ENCODE measurements around the gene TNFRSF12A.
A peak's percentile ranks its signal among the peaks of the same experiment; 100 is the strongest.

Gene TNFRSF12A

DNA sequence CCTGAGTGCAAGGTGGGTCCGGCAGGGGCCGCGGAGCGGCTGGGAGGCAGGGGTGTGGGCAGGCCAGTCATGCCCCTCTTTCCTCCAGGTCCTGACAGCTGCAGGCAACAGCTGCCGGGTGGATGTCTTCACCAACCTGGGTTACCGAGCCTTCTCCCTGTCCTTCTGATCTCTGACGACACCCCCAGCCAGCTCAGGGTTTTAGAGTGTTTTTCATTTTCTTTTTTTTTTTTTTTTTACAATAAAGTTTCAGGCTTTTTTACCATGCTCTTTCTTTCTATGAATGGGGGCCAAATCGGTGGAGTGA lies 7.3 kb downstream of the TNFRSF12A start:
- no peak for DNase-seq

DNA sequence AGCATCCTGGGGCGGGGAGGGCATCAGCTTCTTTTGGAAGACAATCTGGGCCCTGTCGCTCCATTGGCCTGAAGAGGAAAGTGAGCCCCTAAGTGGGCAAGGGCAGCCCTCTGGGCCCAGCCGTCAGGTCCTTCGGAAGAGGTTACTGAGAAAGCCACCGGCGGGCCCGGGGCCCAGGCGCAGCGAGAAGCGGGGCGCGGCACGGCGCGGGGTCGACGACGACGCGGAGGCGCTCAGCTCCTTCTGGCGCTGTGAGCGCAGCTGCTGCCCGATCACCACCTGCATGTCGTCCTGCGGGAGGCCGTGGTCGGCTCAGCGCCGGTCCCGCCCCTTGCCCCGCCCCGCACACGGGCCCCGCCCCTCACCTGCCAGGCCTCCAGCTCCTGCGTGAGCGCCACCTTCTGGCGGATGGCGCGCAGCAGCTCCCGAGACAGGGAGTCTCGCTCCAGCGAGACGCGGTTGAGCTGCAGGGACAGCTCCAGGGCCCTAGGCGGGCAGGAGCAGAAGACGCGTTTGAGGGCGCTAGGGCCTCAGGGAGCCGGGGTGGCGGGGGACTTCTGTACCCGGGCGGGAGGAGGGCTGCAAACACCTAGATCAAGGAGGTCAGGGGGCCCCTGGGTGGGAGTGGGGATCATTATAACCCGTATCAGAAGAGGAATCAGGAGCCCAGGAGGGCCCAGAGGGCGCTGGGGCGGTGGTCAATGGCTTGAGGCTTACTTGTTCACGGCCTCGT lies 8.0 kb downstream of the TNFRSF12A start:
- peak; percentile 85 to 91 for DNase-seq

DNA sequence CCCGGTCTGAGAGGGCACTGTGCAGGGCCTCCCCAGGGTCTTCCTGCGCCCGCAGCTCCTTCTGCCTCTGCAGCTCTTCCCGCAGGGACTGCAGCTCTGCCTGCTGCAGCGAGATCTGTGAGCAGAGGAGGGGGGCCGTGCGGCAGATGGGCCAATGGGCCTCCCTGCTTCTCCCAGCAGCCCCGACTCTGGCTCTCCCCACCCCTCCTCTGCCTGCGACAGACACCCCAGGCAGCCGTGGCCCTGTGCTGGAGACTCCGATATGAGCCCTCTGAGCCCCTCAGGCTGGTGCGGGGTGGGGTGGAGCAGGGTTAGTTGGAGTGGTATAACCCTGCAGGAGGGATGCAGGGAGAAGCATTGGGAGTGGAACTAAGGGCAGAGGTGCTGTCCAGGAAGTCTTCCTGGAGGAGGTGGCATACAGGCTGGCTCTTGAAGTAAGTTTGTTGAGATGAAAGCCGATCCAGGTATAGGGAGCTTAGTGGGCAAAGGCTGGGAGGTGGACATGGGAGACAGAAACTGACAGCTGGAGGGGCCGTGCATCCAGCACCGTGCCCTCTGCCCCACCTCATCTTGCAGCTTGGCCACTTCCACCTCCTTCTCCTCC lies 8.7 kb downstream of the TNFRSF12A start:
- no peak for DNase-seq

DNA sequence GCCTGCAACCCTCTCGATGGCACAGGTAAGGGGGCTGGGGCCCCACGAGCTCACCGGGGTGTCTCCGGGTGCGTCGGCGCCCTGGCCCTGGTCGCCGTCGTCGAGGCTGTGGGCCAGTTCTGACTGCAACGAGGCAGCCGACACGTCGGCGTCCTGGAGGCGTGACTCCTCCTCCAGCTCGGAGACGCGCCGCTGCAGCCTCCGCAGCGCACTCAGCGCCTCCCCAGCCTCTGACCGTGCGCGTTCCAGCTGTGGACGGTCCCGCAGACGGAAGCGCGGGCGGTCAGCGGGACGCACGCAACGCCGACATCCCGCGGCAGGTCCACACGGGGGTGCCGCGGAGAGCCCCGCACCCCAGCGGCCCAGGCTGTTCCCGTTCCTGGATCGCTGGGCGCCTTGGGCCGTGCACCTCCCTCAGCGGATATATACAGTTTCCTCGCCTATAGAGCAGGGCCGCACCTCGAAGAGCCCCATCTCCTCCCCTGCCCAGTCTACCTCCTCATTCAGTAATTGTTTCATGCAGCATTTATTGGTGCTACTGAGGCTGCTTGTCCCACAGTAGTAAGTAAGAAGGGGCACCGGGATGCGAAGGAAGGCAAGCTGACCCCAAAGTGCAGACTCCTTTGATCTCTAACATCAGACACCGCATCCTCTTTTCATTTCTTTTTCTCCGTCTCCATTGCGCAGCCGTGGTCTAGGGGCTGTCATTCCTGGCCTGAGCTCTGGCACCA lies 9.5 kb downstream of the TNFRSF12A start:
- DNase-seq, result peak in 1 of 2 donors; percentile 51

DNA sequence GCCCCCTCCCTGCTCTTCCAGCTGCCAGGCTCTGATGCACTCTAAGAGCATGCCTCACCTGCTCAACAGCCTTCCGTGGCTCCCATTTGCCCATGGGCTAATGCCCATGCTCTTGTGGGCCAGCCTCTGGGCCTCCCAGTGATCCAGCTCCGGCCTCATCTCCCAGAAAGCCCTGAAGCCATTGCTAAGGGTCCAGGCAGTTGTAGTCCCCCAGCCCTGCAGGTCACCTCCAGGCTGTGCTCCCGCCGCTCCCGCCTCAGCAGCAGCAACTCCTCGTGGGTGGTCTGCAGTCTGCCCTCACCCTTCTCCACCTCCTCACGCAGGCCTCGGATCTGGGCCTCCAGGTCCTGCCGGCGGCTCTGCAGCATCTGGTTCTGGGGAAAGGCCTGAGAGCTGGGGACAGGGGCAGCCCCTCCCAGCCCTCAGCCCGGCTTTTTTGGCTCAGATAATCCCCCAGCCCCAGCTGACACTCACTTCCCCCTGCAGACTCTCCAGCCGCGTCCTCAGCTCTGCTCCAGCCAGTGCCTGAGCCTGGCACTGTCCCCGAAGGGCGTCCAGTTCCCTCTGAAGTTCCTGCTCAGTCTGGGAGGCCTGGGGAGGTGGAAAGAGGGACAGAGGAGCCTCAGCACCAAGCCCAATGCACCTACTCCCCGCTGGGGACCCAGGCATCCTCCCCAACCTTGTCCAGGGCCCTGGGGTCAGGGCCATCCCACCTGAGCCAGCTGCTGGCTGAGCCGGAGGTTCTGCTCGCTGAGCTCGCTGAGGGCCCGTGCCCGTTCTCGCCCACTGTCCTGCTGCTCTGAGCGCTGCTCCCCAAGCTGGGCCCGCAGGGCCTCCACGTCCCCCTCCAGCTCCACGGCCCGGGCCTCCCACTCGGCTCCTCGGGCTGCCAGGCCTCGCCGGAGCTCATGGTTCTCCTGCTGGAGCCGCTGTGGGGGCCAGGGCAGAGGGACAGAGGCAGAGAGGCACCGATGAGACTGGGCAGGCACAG lies 10.3 kb downstream of the TNFRSF12A start:
- no peak for DNase-seq

DNA sequence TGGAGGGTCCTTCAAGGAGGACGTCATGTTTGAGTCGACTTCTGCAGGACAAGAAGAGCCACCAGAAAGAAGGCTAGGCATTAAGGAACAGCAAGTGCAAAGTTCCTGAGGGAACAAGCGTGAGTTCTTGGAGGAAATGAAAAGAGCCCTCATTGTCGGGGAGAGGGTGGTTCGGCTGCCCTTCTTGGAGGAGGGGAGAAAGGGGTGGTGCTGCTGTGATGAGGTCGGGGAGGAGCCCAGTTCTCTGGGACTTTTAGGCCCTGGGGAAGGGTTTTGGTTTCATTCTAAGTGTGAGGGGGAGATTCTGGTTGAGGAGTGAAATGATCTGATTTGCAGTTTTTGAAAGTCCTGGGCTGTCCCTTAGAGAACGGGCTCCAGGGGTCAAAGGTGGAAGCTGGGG lies 12.5 kb downstream of the TNFRSF12A start:
- no peak for DNase-seq

DNA sequence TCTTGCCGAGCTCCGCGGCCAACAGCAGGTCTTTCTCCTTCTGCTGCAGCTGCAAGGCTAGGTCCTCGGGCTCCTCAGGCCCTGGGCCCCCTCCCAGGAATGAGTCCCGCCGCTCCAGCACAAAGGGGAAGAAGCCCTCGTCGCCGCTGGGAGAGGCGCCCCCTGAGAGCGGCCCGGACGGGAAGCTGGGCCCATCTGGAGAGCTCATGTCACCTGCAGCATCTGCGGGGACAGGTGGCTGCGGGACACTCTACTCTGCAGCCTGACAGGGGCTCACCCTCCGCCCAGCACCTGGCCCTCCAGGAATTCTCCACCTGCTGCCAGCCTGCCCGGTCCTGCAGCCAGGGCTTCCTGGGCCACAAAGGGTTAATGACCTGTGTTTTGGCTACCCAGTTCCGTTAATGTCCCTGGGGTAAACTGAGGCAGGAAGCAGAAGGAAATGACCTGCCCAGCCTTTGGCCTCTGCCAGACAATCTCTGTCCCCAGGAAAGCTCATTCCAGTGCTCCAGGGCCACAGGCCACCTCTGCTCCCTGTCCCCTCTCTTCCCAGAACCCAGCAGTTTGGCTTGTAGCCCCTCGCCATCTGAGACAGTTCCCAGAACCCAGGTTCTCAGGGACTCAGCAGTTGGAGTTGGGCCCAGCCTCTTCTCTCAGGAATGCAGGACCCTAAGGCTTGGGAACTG lies 15.3 kb downstream of the TNFRSF12A start:
- DNase-seq, result no peak

DNA sequence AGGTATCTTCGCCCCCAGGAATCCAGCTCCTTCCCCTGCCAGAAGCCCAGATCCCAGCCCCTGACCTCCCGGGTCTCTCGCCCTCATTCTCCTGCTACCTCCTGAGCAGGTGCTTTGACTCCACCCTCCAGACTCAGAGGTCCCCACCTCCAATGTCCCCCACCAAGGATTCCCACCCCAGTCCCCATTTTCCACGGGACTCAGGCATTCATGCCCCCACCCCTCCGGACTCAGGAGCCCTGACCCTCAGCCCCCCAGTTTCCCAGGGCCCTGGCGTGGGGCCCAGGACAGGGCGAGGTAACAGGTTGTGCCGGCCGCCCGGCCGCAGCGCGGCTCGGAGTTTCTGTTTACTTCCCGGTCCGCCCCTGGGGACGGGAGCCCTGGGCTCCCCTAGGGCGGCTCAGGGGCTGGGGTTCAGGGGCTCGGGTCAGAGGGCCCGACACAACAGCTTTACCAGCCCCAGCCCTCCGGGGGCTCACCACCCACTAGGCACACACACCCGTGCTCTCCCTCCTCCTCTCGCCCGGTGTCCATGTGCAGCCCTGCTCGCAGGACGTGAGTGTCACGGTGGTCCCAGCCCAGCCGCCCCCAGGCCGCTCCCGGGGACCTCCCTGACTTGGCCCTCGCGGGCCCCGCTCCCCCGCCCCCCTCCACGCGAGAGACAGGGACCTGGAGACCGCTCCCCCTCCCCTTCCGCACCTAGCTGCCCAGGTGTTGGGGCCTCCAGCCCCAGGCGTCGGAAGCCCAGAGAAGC lies 16.0 kb downstream of the TNFRSF12A start:
- no peak for DNase-seq

DNA sequence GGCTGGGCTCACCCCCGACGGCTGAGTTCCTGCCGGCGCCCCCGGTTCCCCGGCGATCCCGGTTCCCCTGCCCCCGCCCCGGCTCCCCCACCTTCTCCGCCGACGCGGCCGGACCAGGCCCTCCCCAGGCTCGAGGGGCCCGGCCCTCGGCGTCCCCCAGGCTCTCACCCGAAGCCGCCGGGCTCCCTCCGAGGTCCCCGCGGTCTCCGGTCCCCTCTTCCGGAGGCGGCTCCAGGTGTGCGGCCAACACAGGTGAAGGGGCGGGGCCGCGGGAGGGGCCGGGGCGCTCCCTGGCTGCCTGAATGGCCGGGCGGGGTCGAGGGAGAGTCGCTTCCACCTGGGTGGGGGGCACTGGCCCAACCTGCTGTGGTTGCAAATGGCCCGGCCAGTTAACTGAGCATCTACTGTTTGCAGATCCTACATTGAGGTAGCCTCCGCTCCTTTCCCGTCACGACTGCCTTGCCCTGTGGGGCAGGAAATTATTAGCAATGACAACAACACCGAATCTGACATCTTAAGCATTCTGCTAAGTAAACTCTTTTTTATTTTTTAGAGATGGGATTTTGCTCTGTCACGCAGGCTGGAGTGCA lies 16.7 kb downstream of the TNFRSF12A start, which contains the start of gene BICDL2:
Gene BICDL2, minus strand, starts transcription at position 219 of the 590 bp plus-strand sequence. CDS start 1,448 bp downstream, outside the sequence.
- no peak for DNase-seq

DNA sequence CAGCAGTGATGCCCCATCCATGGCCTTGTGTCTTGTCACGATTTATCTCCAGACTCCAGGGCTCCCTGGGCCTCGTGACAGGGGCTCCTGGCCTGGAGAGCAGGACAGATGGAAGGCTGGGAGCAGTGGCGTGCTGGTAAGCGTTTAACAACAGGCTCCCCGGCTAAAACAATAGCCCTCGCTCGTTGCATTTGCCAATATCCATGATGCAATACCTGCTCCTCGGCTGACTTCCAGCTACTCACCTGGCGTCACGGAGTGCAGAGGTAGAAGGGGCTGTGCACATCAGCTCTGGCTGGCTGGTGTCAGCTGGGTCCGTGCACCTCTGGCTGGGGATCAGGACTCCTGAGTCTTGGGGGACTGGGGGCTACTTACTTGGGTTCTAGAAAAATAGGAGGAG lies 18.1 kb downstream of the TNFRSF12A start:
- DNase-seq, result no peak

DNA sequence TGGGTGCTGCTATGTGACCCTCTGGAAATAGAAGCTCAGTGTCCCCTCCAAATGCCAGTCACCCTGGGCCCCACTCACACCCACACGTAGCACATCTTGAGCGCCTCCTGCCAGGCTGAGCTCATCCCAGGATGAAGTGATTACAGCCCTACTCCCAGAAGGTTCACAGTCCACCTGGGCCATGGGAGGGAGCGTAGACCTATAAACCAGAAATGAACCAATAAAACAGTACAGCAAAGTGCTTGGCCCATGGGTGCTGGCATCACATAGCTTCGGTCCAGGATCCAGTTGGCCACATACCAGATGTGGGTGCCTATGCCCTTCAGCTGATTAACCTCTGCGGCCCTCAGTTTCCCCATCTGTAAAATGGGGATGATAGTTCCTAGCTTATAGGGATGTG lies 18.7 kb downstream of the TNFRSF12A start:
- no peak for DNase-seq

DNA sequence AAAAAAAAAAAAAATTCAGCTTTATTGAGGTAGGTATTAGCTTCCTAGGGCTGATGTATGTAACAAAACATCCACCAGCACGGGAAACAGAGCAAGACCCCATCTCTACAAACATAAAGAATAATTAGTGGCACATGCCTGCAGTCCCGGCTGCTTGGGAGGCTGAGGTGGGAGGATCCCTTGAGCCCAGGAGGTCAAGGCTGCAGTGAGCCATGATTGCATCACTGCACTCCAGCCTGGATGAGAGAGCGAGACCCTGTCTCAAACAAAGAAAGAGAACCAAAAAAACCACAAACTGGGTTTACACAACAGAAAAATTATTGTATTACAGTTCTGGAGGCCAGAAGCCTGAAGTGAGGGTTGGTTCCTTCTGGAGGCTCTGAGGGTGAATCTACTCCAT lies 22.2 kb downstream of the TNFRSF12A start:
- DNase-seq, result no peak

DNA sequence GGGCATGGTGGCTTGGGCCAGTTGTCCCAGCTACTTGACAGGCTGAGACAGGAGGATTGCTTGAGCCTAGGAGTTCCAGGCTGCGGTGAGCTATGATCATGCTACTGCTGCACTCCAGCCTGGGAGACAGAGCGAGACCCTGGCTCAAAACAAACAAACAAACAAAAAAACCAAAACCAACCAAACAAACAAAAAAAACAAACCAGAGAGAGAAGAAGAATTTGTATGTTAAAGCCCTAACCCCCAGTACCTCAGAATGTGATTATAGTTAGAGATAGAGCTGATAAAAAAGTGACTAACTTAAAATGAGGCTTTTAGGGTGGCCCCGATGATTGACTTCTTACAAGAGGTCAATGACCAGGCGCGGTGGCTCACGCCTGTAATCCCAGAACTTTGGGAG lies 24.5 kb downstream of the TNFRSF12A start:
- no peak for DNase-seq

DNA sequence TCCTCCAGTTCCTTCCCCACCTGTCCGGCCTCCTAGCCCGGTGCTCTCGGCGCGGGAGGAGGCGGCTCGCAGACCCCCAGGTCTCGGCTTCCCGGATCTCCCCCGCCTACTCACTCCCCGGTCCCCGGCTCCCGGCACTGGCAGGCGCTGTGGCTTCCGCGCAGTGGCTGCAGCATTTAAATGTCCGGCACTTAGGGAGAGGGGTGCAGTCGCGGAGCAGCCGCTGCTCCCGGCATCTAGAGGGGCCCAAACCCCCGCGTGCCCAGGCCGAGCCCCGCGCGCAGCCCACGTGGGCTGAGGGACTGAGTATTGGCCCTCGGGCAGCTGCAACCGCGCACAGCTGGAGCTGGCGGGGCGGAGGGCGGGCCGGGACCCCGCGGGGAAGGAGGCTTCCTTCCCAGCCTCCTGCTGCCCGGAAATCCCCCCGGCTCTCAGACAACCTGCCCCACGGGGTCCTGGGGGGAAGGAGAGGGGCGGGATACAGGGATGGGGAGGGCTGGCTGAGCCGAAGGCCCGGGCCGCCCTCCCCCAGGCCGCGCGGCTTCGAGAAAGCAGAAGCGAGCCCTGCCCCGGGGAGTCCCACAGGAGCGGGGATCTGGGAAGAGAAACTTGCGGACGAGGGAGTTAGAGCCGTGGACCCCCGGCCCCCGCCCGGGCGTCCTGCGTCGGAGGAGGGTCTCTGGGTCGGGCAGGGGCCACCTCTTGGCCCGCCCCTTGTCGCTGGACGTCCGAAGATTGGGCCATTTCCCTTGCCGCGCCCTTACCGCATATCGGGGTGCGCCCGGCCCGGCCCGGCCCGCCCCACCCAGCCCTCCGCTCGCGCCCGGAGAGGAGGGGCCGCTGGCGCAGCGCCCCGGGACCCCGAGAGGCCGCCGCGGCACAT lies 25.8 kb downstream of the TNFRSF12A start, which contains the start of gene MMP25:
Gene MMP25, plus strand, starts transcription at position 804 of the 883 bp plus-strand sequence. CDS start 357 bp downstream, outside the sequence.
- no peak for DNase-seq

DNA sequence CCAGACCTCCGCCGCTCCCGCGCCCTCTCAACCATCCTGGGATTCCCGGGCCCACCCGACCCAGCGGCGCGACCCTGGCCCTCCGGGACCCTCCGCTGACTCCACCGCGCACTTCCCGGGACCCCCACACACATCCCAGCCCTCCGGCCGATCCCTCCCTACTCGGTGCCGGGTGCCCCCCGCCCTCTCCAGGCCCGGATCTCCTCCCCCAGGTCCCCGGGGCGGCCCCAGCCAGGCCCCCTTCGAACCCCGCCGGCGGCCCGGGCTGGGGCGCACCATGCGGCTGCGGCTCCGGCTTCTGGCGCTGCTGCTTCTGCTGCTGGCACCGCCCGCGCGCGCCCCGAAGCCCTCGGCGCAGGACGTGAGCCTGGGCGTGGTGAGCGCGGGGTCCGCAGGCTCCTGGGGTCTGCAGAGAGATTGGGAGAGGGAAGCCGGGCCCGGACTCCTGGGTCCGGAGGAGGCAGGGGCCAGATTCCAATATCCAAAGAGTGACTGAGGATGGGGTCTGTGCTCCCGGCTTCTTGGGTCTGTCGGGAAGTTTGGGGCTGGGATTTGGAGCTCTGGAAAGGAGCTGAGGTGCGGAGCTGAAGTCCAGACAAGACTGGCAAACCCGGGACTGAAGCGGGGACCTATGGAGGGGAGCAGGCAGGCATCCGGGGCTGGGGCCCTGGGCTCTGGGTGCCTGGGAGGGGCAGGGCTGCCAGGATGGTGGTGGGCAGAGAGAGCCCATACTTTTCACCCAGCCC lies 26.6 kb downstream of the TNFRSF12A start:
- DNase-seq, result no peak

DNA sequence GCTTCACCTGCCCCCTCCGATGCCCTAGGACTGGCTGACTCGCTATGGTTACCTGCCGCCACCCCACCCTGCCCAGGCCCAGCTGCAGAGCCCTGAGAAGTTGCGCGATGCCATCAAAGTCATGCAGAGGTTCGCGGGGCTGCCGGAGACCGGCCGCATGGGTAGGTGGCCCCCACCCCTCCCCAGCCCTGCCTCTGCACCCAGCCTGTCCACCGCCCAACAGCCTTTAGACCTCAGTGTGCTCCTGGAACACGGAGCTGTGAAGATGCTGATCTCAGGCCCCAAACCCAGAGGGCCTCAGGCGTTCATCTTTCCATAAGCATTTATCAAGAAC lies 27.2 kb downstream of the TNFRSF12A start:
- DNase-seq, result no peak

DNA sequence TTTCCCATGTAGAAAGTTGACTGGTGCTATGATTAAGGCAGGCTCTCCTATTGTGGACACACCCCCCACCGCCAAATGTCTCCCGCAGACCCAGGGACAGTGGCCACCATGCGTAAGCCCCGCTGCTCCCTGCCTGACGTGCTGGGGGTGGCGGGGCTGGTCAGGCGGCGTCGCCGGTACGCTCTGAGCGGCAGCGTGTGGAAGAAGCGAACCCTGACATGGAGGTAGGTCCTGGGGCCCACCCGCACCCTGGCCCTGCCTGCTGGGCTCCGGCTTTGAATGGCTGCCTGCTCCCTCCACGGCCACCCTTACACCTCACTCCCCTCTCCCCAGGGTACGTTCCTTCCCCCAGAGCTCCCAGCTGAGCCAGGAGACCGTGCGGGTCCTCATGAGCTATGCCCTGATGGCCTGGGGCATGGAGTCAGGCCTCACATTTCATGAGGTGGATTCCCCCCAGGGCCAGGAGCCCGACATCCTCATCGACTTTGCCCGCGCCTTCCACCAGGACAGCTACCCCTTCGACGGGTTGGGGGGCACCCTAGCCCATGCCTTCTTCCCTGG lies 29.8 kb downstream of the TNFRSF12A start:
- DNase-seq, result no peak

DNA sequence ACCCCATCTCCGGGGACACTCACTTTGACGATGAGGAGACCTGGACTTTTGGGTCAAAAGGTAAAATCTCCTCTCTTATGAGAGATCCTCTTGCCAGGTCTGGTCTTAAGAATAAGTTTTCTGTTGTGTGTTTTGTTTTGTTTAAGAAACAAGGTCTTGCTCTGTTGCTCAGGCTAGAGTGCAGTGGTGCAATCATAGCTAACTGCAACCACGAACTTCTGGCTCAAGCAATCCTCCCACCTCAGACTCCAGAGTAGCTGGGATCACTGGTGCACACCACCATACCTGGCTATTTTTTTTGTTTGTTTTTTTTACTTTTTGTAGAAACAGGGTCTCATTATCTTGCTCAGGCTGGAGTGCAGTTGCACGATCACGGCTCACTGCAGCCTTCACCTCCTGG lies 30.3 kb downstream of the TNFRSF12A start:
- no peak for DNase-seq

DNA sequence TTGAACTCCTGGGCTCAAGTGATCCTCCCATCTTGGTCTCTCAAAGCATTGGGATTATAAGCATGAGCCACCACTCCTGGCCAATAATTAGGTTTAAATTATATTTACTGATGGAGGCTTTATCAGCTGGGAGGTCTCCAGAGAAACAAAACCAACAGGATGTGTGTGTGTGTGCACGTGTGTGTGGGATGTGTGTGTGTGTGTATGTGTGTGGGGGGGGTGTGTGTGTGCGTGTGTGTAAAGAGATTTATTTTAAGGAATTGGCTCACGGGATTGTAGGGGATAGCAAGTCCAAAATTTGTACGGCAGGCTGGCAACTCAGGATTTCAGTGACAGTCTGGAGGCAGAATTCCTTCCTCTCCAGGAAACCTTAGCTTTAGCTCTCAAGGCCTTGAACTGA lies 30.8 kb downstream of the TNFRSF12A start:
- no peak for DNase-seq

All from CD4-positive, alpha-beta T cell treated with Interferon alpha-2 for 1 hour (primary cell).